IgD-negative memory B cell (primary cell): ENCODE measurements around the gene BCLAF1. TPM values are rescaled to one million over a fixed set of nuclear protein-coding genes. Genes with fewer than 3 reads are reported as not detected.
A peak's percentile ranks its signal among the peaks of the same experiment; 100 is the strongest.

Experiments
- H3K27ac Mint-ChIP-seq, 3 donors: one replicate each; pipeline ENCODE4 v1.8.0; 2020 to 2022; ENCODE audit warnings: mild to moderate bottlenecking in 3 of 3, mixed read lengths in 3 of 3, moderate library complexity in 1 of 3
- H3K27me3 Mint-ChIP-seq: one replicate; pipeline ENCODE4 v1.8.0; 2021; ENCODE audit warnings: mixed read lengths
- H3K36me3 Mint-ChIP-seq: one replicate; pipeline ENCODE4 v1.8.0; 2020; ENCODE audit warnings: mild to moderate bottlenecking, mixed read lengths
- H3K4me1 Mint-ChIP-seq, 3 donors: one replicate each; pipeline ENCODE4 v1.8.0; 2020 to 2022; ENCODE audit warnings: mixed read lengths in 3 of 3, mild to moderate bottlenecking in 1 of 3
- H3K4me3 Mint-ChIP-seq, 4 donors: one replicate each; pipeline ENCODE4 v1.8.0; 2020 to 2022; ENCODE audit warnings: mild to moderate bottlenecking in 4 of 4, mixed read lengths in 4 of 4, moderate library complexity in 3 of 4
- H3K9me3 Mint-ChIP-seq, 3 donors: one replicate each; pipeline ENCODE4 v1.8.0; 2020 to 2021; ENCODE audit warnings: mixed read lengths in 3 of 3, mild to moderate bottlenecking in 1 of 3
- polyA plus RNA-seq: library from polyadenylated mRNA; unstranded; fragments of 300-500 nt; fragmentation: Illumina TruSeq; gene quantifications from one replicate; pipeline ENCODE4 v1.2.3, GENCODE V29; 2021

BCLAF1 gene
- polyA plus RNA-seq, 1 donor from 2014 or later: 137 TPM

DNA sequence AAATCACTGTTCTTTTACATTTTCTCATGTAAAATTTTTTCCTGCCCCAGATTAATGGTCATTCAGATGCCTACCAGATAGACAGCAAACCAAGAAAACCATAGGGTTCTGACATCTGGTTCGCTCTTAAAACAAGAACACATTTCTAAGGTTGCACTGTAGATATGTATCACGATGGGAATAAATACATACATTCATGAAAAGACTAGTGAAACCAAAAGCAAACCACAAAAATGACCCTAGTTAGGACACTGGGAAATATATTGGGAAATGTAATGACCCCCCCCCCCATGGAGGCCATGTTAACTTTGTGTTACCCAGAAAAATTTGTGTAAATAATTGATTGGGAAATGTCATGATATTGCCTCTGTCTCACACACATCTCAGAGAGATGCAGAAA lies 77.0 kb downstream of the BCLAF1 start:
- Mint-ChIP-seq H3K4me1 (peaks cover 0 to 2% (median 0%) of the 10 kb centered on the region in 3 donors), H3K4me3 (no peak overlapping the region), H3K27ac (no peak overlapping the region), H3K36me3 (no peaks in the 10 kb centered on the region), H3K27me3 (no peaks in the 10 kb centered on the region), H3K9me3 (no peaks in the 10 kb centered on the region)

DNA sequence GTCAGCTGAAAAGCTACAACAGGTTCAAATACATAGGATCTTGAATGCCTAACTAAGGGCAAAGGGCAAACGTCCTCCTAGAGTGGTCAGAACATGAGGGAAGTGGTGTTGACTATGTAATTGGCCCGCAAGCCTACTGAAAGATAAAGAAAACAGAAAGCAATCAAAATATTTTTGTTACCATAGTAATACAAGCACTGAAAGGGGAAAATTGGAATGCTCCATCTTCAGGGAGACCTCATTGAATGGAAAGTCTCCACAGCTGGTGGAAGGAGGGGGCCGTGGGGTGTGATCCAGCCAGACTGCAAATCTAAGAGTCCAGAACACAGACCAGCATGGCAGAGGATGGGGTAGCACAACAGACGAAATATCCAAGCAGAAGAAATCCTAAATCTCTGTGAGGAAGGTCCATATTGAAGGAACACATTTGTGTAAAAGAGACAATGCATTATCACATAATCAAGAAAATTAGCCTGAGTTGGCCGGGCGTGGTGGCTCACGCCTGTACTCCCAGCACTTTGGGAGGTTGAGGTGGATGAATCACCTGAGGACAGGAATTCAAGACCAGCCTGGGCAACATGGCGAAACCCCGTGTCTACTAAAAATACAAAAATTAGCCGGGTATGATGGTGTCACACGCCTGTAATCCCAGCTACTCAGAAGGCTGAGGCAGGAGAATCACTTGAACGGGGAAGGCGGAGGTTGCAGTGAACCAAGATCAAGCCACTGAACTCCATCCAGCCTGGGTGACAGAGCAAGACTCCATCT lies 79.1 kb downstream of the BCLAF1 start:
- H3K36me3 Mint-ChIP-seq: no peaks in the 10 kb centered on the region
- peaks cover 0 to 2% (median 0%) of the 10 kb centered on the region in 3 donors for H3K4me1 Mint-ChIP-seq
- peaks cover 0 to 3% (median 0%) of the 10 kb centered on the region in 3 donors for H3K9me3 Mint-ChIP-seq
- H3K4me3 Mint-ChIP-seq: no peak overlapping the region
- peak overlapping the region in 1 of 3 donors; percentile 88 for H3K27ac Mint-ChIP-seq
- no peaks in the 10 kb centered on the region for H3K27me3 Mint-ChIP-seq

DNA sequence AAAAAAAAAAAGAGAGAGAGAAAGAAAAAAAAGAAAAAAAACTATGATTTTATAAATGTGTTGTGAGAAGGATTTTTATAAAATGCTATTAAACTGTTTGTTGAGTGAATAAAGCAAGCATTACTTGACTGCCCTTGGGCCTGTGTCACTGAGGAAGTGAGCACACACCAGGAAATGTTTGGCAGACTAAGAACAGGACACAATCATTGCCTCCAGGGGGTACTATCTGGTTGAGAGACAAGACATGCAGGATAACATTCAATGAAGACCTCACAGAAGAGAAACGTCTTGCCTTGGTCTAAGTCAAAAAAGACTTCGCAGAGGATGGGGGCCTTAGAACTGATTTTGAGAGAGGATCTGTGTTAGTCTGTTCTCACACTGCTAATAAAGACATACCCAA lies 80.2 kb downstream of the BCLAF1 start:
- Mint-ChIP-seq H3K27me3 (no peaks in the 10 kb centered on the region), H3K27ac (no peak overlapping the region), H3K9me3 (peaks cover 0 to 3% (median 0%) of the 10 kb centered on the region in 3 donors), H3K4me3 (no peak overlapping the region), H3K4me1 (peaks cover 0 to under 1% (median 0%) of the 10 kb centered on the region in 3 donors), H3K36me3 (no peaks in the 10 kb centered on the region)

DNA sequence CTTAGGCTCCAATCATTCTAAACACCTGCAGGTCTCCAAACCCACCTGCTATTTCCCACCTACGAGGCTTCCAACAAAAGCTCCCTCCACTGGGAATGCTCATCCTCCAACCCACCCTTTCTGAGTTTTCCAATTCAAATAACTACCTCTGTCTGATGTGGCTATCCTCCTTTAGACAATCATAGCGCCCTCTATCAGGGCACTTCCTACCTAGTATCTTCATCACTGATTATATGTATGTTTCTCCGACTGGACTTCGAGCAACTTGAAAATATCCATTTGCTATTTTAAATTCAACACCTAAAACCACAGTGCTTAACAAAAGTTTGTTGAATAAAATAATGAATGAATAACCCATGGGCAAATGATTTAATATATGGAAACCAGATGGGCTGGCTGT lies 80.9 kb downstream of the BCLAF1 start:
- Mint-ChIP-seq H3K4me3 (no peak overlapping the region), H3K36me3 (no peaks in the 10 kb centered on the region), H3K9me3 (peaks cover 0 to 3% (median 0%) of the 10 kb centered on the region in 3 donors), H3K27ac (no peak overlapping the region), H3K4me1 (no peaks in the 10 kb centered on the region), H3K27me3 (no peaks in the 10 kb centered on the region)

Other genes with a start within 250 kb of the BCLAF1 start
- gene MTFR2, start 39.5 kb downstream of the BCLAF1 start, polyA plus RNA-seq: 1.5 TPM